HPDE6-E6E7 (cell line): ENCODE data around the gene PRDM9.
"Not testable (repeated sequence)": the region's sequence is repeated elsewhere in the genome, so short reads cannot be mapped to it uniquely, and the experiment has no call there.

Experiments
- DNase-seq: peaks from one replicate; pipeline ENCODE4 v3.0.0; 2011; ENCODE audit warnings: missing footprints; ENCODE audit errors: extremely low spot score

The PRDM9 gene

GRCh38 chr5:23527216-23527920, 20.0 kb downstream of the PRDM9 start:
- not testable (repeated sequence) for DNase-seq

- no peak for DNase-seq
Measured at GRCh38 chr5:23528677-23529076, 21.3 kb downstream of the PRDM9 start.

GRCh38 chr5:23530571-23530970, 23.2 kb downstream of the PRDM9 start:
- no peak for DNase-seq

- DNase-seq: no peak
Measured at GRCh38 chr5:23571059-23571458, 63.6 kb downstream of the PRDM9 start.
